ENCODE measurements around the gene TRPM3.

DNA sequence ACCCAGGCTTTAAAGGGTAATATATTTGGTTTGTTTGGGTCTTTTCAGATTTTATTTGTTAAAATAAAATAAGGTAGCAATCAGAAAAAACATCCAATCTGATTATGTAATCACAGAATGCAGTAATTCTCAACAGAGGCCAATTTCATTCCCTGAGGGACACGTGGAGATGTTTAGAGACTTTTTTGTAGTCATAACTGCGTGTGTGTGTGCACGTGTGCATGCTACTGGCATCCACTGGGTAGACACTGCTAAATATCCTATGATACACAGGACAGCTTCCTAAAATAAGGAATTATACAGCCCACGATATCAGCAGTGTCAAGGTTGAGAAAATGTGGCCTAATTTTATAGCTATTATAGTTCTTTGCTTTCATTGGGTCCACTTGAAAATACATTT, 526.2 kb downstream of the TRPM3 start:
- TF ChIP-seq, protein P1, sequence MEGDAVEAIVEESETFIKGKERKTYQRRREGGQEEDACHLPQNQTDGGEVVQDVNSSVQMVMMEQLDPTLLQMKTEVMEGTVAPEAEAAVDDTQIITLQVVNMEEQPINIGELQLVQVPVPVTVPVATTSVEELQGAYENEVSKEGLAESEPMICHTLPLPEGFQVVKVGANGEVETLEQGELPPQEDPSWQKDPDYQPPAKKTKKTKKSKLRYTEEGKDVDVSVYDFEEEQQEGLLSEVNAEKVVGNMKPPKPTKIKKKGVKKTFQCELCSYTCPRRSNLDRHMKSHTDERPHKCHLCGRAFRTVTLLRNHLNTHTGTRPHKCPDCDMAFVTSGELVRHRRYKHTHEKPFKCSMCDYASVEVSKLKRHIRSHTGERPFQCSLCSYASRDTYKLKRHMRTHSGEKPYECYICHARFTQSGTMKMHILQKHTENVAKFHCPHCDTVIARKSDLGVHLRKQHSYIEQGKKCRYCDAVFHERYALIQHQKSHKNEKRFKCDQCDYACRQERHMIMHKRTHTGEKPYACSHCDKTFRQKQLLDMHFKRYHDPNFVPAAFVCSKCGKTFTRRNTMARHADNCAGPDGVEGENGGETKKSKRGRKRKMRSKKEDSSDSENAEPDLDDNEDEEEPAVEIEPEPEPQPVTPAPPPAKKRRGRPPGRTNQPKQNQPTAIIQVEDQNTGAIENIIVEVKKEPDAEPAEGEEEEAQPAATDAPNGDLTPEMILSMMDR (IDR thresholded peaks at IDR 0.05; ENCODE audit: low read depth, low read length) = no peak
- no peak for TF ChIP-seq POLR2A (IDR thresholded peaks at IDR 0.05; ENCODE audit: extremely low read depth, insufficient read length)
